Suprapubic skin (tissue), 3 donors: ENCODE data around the gene ZNRD2.
"Not testable (repeated sequence)": the region's sequence is repeated elsewhere in the genome, so short reads cannot be mapped to it uniquely, and the experiment has no call there.

ENCODE experiments used
- CTCF ChIP-seq, 2 donors: fragments of 200-600 bp in 1 of 2; fragments of 450-650 bp in 1 of 2; sonication (generic) in 1 of 2; IDR thresholded peaks; one replicate each; pipeline ENCODE4 v1.5.1; 2016 to 2019; ENCODE audit warnings: antibody characterized with exemption in 2 of 2, mild to moderate bottlenecking in 1 of 2, moderate library complexity in 1 of 2
- EP300 ChIP-seq: sonication (generic); formaldehyde crosslinking; IDR thresholded peaks from one replicate; pipeline ENCODE4 v1.6.1; 2017; ENCODE audit warnings: antibody characterized with exemption
- POLR2A ChIP-seq, 2 donors: fragments of 450-650 bp; IDR thresholded peaks; one replicate each; pipeline ENCODE4 v1.6.1; 2017; ENCODE audit warnings: antibody characterized with exemption in 2 of 2, mild to moderate bottlenecking in 2 of 2, moderate library complexity in 2 of 2

GRCh38 chr11:65522718-65523630 is 47.3 kb upstream of the ZNRD2 start:
- TF ChIP-seq CTCF (IDR thresholded peaks at IDR 0.05); EP300; POLR2A (IDR thresholded peaks at IDR 0.05): not testable (repeated sequence)
